ENCODE results near the gene SLC2A1.

SLC2A1 gene

GRCh38 chr1:42960566-42961311 lies 2.1 kb upstream of the SLC2A1 start:
- no peak for DNase-seq
- Histone ChIP-seq H3K27me3 (replicated peaks) (no peaks in the 10 kb centered on the region), H3K27ac (no peak overlapping the region), H3K36me3 (replicated peaks) (no peaks in the 10 kb centered on the region), H3K4me3 (ENCODE audit: low read depth, low read length) (no peak overlapping the region)
- in situ Hi-C loops (cut with HindIII; ENCODE audit: low pct_ligation_motif_present, low sequenced_read_pairs), result no loop called here
- no peak for TF ChIP-seq CTCF (IDR thresholded peaks at IDR 0.05; ENCODE audit: low read depth, low read length, missing control alignments)

- H3K27ac ChIP-seq, result no peak overlapping the region
- TF ChIP-seq CTCF (IDR thresholded peaks at IDR 0.05; ENCODE audit: low read depth, low read length, missing control alignments), result no peak
- in situ Hi-C loops (cut with HindIII; ENCODE audit: low pct_ligation_motif_present, low sequenced_read_pairs), result no loop called here
- DNase-seq, result no peak
- H3K36me3 ChIP-seq (replicated peaks), result no peaks in the 10 kb centered on the region
- no peak overlapping the region for H3K4me3 ChIP-seq (ENCODE audit: low read depth, low read length)
- no peaks in the 10 kb centered on the region for H3K27me3 ChIP-seq (replicated peaks)
Measured at GRCh38 chr1:42960122-42960390, 1.4 kb upstream of the SLC2A1 start.

- Histone ChIP-seq H3K36me3 (replicated peaks) (no peaks in the 10 kb centered on the region), H3K4me3 (ENCODE audit: low read depth, low read length) (peak overlapping the region; percentile 82), H3K27me3 (replicated peaks) (no peaks in the 10 kb centered on the region), H3K27ac (peak overlapping the region; percentile 64)
- peak; percentile 23 for DNase-seq
- TF ChIP-seq CTCF (IDR thresholded peaks at IDR 0.05; ENCODE audit: low read depth, low read length, missing control alignments), result peak; percentile 2
- in situ Hi-C loops (cut with HindIII; ENCODE audit: low pct_ligation_motif_present, low sequenced_read_pairs), result no loop called here
Measured at GRCh38 chr1:42957880-42958487, 684 bp downstream of the SLC2A1 start.

- H3K36me3 ChIP-seq (replicated peaks), result no peaks in the 10 kb centered on the region
- DNase-seq, result no peak
- no peak for TF ChIP-seq CTCF (IDR thresholded peaks at IDR 0.05; ENCODE audit: low read depth, low read length, missing control alignments)
- in situ Hi-C loops (cut with HindIII; ENCODE audit: low pct_ligation_motif_present, low sequenced_read_pairs), result no loop called here
- no peaks in the 10 kb centered on the region for H3K27me3 ChIP-seq (replicated peaks)
- peak overlapping the region; percentile 82 for H3K4me3 ChIP-seq (ENCODE audit: low read depth, low read length)
- H3K27ac ChIP-seq, result peak overlapping the region; percentile 64
Measured at GRCh38 chr1:42957229-42957879, 1.3 kb downstream of the SLC2A1 start.

- Histone ChIP-seq H3K27me3 (replicated peaks) (no peaks in the 10 kb centered on the region), H3K27ac (no peak overlapping the region), H3K36me3 (replicated peaks) (no peaks in the 10 kb centered on the region), H3K4me3 (ENCODE audit: low read depth, low read length) (peak overlapping the region; percentile 82)
- TF ChIP-seq CTCF (IDR thresholded peaks at IDR 0.05; ENCODE audit: low read depth, low read length, missing control alignments), result no peak
- in situ Hi-C loops (cut with HindIII; ENCODE audit: low pct_ligation_motif_present, low sequenced_read_pairs), result no loop called here
- no peak for DNase-seq
Measured at GRCh38 chr1:42956739-42957138, 1.9 kb downstream of the SLC2A1 start.

All from brain microvascular endothelial cell (primary cell).